GM11168 (cell line): Measurements from ENCODE around the gene IFNA7.
"Not testable (repeated sequence)": the region's sequence is repeated elsewhere in the genome, so short reads cannot be mapped to it uniquely, and the experiment has no call there.

Experiments used
- in situ Hi-C: fragments of 300-500 bp; cut with MboI; formaldehyde crosslinking; loops from one replicate; pipeline ENCODE4 v1.12.0; 2022; ENCODE audit warnings: low sequenced_read_pairs; ENCODE audit not compliant: unreplicated experiment

IFNA7 gene

DNA sequence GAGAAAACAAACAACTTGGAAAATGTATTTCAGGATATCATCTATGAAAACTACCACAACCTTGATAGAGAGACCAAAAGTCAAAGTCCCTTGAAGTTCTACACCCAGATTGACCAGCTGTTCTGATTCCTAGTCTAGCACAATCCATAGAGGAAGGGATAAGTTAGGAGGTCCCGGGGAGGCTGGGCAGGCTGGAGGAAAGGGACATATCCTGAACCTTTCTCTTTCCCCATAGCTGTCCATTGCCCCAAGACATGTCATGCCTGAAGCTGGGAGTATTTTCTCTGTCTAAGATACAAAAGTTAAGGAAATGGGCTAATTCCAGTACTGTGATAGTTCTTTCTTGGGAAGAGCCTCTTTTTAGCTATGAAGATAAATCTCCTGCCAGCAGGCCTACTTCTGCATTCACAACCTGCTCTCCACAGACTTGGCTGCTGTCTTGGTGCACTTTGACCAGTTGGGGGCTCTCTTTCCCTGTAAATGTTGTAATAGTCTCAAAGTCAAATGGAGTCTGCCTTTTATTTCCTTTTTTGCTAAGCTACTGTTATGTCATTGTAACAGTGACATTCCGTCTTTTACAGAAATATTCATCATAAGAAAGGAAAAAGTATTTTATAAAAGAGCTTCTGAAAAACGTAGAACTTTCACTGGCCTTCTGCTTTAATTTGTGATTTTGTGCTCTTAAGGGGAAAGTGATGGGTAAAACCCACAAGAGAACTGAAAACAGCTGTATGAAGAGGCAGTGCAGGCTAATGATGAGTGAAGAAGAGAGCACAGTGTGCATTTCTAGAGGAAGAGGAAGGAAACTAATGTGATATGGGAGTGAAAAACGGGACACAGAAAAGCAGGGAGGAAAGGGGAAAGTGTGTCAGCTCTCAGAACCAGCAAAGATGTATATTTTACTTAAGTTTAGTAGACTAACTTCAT lies 18.9 kb downstream of the IFNA7 start:
- in situ Hi-C loops, result not testable (repeated sequence)

DNA sequence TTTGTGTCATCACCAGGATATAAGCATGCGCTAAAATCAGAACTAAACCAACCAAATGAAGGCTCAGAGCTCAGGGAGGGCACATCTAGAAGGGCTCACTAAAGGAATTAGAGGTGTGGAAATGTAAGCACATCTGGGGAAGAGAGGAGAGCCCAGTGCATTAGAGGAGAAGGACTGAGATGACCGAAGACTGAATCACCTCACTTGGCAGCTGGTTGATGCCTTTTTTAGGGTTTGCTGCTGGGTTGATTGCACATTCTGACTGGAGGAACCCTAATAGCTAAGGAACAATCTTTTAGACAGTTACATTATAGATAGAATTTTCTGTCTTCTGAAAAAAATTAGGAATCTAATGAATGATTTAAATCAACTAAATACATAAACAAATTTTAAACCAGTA lies 27.3 kb downstream of the IFNA7 start:
- in situ Hi-C loops, result no loop called here

GRCh38 chr9:21172156-21172555 lies 29.8 kb downstream of the IFNA7 start:
- in situ Hi-C loops, result no loop called here

DNA sequence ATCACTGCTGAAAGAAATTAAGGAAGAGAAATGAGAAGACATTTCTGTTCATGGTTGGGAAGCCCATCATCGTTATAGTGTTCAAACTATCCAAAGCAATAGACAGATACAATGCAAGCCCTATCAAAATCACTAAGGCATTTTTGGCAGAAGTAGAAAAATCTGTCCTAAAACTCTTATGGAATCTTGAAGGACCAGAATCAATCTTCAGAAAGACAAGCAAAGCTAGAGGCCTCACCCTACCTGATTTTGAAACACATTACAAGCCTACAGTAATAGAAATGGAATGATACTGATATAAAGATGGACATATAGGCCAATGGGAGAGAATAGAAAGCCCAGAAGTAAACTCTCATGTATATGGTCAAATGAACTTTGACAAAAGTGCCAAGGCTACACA lies 30.7 kb downstream of the IFNA7 start:
- in situ Hi-C loops, result no loop called here

GRCh38 chr9:21166560-21166959 lies 35.4 kb downstream of the IFNA7 start, which contains the start of gene IFNA21:
IFNA21 (minus strand) TSS chr9:21166660; CDS start chr9:21166612, 48 bp downstream.
- in situ Hi-C loops, result not testable (repeated sequence)

DNA sequence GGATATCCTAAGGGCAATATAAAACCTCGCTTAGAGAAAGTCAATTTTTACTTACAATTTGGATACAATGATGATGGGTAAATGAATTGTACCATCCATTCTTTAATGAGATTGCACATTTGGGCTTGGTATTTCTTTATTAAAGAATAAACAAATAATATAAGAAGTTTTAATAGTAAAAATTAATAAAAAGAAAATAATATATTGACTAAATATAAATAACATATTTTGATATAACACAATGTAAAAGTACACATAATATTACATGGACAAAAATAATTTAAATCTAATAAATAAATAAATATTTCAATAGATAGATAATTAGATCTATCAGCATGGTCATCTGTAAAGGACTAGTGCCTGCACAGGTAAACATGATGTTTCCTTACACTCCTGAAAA lies 36.5 kb downstream of the IFNA7 start:
- in situ Hi-C loops, result no loop called here

DNA sequence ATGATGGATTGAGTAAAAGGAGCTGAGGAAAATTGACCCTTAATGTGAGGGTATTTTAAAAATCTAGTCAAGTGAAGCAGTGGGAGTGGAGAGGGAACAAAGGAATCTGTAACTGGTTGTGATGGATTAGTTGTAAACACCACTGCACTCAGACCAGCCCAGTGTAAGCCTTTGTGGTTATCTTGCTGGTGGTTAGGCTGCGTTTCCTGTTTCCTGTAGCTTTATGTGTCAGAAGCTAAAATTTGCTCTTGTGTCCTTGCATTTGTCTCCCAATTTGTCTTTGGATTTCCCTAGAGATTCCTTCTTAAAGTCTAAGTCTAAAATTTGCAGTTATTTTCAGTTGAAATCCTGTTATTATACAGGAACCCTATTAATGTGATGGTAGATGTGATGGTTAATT lies 41.8 kb downstream of the IFNA7 start:
- in situ Hi-C loops, result no loop called here

- in situ Hi-C loops, result no loop called here
Observed at GRCh38 chr9:21155501-21155900, 46.5 kb downstream of the IFNA7 start.

- in situ Hi-C loops, result no loop called here
Observed at GRCh38 chr9:21154018-21154608, 47.9 kb downstream of the IFNA7 start.

GRCh38 chr9:21153336-21154017 lies 48.5 kb downstream of the IFNA7 start:
- in situ Hi-C loops, result no loop called here
